Activated CD4-positive, alpha-beta T cell treated with anti-CD3 and anti-CD28 coated beads, Interleukin-10, Interleukin-2, amounts not matched to agents 100 ng/mL and 50 ng/mL, durations not matched to agents 16 hours and 8 hours (primary cell): ENCODE results near the gene ZC3H18.
"Not testable (repeated sequence)": the region's sequence is repeated elsewhere in the genome, so short reads cannot be mapped to it uniquely, and the experiment has no call there.

Experiments
- DNase-seq: peaks from one replicate; pipeline ENCODE4 v3.0.0-alpha.2; 2020

ZC3H18 gene

DNA sequence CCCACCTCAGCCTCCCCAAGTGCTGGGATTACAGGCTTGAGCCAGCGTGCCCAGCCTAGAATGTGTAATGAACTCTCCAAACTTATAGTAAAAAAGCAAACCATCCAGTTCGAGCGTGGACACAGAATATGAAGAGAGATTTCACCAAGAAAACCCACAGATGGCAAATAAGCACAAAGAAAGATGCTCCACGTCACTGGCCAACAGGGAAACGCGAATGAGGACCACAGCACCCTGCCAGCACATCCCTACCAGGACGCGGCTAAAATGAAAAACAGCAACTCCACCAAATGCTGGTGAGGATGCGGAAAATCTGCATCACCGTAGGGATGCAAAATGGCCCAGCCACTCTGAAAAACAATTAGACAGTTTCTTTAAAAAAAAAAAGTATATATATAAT lies 91.3 kb downstream of the ZC3H18 start:
- DNase-seq, result no peak

DNA sequence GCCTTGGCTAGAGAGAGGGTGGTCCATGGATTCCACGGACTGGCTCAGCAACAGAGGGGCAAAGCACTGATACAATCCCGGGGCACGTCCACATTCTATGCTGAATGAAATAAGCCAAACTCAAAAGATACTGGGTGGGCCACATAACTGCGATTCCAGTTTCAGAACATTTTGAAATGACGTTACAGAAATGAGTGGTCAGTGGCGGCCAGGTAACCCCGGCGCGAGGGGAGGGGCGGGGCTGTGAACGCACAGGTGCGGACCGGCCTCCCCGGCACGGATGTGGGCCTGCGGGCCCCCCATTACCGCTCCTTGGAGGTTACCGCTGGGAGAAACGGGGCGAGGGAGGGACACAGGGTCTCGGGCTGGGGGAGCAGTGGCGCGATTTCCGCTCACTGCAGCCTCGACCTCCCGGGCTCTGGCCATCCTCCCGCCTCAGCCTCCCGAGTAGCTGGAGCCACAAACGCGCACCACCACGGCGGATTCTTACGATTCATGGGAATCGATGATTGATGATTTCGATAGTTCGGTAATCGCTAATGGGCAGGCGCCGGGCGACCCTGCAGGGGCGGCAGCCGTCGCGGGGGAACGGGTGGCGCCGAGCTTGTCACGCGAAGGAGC lies 92.1 kb downstream of the ZC3H18 start:
- peak; percentile 31 for DNase-seq

DNA sequence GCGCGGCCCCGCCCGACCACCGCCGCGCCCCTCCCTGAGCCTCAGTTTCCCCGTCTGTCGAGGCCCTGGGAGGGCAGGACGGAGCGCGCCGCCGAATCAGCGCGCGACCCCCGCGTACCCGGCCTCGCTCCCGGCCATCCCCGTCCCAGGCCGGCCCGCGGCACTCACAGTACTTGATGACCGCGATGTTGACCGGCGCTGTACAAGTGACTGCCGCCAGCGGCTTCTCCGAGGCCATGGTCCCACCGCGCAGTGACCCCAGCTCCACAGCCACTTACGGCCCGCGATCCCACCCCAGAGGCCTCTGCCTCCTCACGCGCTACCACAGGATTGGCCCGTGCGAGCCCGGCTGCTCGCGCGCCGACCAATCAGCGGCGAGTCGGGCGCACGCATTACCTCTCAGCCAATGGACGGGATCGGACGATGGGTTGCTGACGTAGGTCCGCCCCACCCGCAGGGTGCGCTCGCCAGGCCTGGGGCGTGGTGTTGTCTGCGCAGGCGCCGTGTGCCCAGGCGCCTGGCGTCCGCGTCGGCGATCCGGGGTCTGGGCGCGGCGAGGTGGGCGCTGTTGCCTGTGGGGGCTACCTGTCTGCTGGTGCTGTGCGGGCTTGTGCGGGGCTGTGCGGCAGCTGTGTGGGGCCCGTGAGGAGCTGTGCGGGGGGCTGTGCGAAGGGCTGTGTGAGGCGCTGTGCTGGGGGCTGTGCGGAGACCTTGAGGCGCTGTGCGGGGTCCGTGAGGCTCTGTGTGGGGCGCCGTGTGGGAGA lies 92.8 kb downstream of the ZC3H18 start, which contains the start of gene MVD:
TSS of gene MVD (minus strand) at position 249 of the 764 bp plus-strand sequence. CDS start at position 238, 11 bp downstream.
- DNase-seq, result peak; percentile 99

- DNase-seq, result no peak
Observed at GRCh38 chr16:88665148-88665547, 94.9 kb downstream of the ZC3H18 start.

GRCh38 chr16:88665570-88665969 lies 95.4 kb downstream of the ZC3H18 start:
- DNase-seq, result no peak

DNA sequence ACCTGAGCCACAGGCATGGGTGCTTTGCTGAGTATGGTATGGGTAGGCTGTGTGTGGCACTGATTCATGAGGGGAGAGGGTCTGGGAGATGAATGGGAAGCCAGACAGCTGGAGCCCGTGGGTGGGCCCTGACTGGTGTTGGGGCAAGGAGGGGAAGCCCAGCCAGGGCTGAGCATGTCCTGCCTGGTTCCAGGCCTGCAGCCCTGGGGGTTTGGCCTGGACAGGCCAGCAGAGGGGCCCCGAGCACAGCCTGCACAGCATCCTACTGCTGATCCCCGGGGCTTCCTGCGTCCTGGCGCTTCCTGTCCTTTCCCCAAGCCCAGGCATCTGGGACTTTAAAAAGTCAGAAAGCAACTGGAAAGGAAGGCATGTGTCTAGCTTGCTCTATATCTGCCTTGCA lies 97.3 kb downstream of the ZC3H18 start:
- DNase-seq, result no peak

- DNase-seq, result not testable (repeated sequence)
Observed at GRCh38 chr16:88669493-88669892, 99.3 kb downstream of the ZC3H18 start.

DNA sequence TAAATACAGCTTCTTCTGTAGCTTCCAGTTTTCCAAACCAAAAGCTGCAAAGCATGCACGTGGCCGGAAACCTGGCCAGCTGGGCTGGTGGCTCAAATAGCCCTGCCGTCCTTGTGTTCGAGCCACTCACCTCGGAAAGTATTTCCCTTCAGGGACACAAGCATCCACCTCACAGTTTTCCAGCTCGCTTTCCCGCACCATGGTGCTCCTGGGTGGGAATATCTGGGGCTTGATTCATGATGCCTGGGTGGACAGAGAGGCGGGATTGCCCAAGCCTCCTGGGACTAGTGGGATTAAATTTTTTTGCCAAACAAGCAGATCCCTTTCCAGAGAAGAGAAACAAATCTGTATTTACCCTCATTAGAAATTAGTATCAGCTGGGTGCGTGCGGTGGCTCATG lies 99.8 kb downstream of the ZC3H18 start:
- no peak for DNase-seq

DNA sequence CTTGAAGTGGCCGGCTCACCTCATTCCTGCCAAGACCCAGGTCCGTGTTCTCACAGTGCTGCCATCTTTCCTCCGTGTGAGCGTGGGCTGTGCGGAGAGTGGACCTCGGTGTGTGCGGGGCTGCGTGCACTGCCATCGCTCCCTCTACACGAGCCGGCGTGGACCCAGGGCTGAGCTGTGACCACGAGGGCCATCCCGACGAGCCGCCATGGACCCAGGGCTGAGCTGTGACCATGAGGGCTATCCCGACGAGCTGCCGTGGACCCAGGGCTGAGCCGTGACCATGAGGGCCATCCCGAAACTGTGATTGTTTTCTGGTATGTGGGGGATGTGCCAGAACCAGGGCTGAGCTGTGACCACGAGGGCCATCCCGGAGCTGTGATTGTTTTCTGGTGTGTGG lies 101.6 kb downstream of the ZC3H18 start:
- no peak for DNase-seq

GRCh38 chr16:88672776-88673175 lies 102.6 kb downstream of the ZC3H18 start:
- no peak for DNase-seq

- DNase-seq, result no peak
Observed at GRCh38 chr16:88673716-88674379, 103.6 kb downstream of the ZC3H18 start.

- DNase-seq, result no peak
Observed at GRCh38 chr16:88676502-88677242, 106.5 kb downstream of the ZC3H18 start.

DNA sequence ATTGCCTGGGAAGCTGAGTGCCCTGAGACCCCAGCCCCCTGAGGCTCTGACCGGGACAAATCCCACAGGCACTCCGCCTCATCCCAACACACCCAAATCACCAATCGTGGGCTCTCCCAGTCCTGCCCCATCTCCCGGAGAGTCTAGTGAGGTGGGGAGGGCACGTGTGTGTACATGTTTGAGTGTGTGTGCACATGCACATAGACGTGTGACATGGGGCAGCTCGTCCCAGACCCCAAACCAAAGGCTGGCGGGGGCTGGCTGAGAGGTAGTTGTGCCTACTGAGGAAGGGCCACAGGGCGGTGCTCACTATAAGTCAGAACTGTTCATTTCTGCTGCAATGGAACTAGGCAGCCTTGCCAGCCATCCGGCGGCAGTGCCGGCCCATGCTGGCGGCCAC lies 107.5 kb downstream of the ZC3H18 start:
- no peak for DNase-seq

GRCh38 chr16:88678224-88678979 lies 108.2 kb downstream of the ZC3H18 start:
- DNase-seq, result no peak

- no peak for DNase-seq
Observed at GRCh38 chr16:88680554-88681083, 110.4 kb downstream of the ZC3H18 start.

- peak; percentile 74 for DNase-seq
Observed at GRCh38 chr16:88681084-88681680, 111.0 kb downstream of the ZC3H18 start.
